GM12872 (cell line): ENCODE measurements around the gene ASPRV1.

Experiments used
- TF ChIP-seq, protein P1 (sequence below): IDR thresholded peaks from 3 replicates; pipeline ENCODE4 v1.5.1; 2011; ENCODE audit warnings: low read depth, mild to moderate bottlenecking, low read length, moderate library complexity; ENCODE audit not compliant: insufficient read depth

Gene ASPRV1

GRCh38 chr2:69965756-69966445, 4.5 kb upstream of the ASPRV1 start:
- TF ChIP-seq, protein P1, sequence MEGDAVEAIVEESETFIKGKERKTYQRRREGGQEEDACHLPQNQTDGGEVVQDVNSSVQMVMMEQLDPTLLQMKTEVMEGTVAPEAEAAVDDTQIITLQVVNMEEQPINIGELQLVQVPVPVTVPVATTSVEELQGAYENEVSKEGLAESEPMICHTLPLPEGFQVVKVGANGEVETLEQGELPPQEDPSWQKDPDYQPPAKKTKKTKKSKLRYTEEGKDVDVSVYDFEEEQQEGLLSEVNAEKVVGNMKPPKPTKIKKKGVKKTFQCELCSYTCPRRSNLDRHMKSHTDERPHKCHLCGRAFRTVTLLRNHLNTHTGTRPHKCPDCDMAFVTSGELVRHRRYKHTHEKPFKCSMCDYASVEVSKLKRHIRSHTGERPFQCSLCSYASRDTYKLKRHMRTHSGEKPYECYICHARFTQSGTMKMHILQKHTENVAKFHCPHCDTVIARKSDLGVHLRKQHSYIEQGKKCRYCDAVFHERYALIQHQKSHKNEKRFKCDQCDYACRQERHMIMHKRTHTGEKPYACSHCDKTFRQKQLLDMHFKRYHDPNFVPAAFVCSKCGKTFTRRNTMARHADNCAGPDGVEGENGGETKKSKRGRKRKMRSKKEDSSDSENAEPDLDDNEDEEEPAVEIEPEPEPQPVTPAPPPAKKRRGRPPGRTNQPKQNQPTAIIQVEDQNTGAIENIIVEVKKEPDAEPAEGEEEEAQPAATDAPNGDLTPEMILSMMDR, result no peak

GRCh38 chr2:69964353-69964841, 3.0 kb upstream of the ASPRV1 start:
- TF ChIP-seq, protein P1, result no peak

GRCh38 chr2:69962986-69963730, 1.7 kb upstream of the ASPRV1 start:
- TF ChIP-seq, protein P1, result no peak

- TF ChIP-seq, protein P1, result no peak
These were observed 610 bp downstream of the ASPRV1 start for GRCh38 chr2:69960821-69961220.

- TF ChIP-seq, protein P1, result no peak
These were observed 2.0 kb downstream of the ASPRV1 start for GRCh38 chr2:69959425-69959824.

DNA sequence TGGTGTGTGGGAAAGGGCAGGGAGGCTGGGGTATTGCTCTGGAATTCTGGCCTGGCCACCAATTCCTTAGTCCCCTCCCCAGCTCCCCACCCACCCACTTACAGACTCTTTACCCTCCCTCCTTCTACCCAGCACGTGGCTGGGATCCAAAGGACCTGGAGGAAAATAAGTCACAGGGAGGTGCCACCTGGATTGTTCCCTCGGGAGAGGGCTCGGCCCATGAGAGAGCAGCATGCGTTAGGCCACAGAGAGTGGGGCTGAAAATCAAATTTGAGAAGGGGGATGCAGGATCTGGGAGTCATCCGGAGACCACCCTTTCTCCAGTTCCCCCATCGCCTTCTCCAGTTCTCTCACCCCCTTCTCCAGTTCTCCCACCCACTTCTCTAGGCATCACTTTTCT, 3.0 kb downstream of the ASPRV1 start:
- TF ChIP-seq, protein P1, result no peak

- TF ChIP-seq, protein P1, result no peak
These were observed 3.5 kb downstream of the ASPRV1 start for GRCh38 chr2:69957965-69958364.
